PC-9 (cell line): ENCODE measurements around the gene DST. TPM values are rescaled to one million over a fixed set of nuclear protein-coding genes. Genes with fewer than 3 reads are reported as not detected.
A peak's percentile ranks its signal among the peaks of the same experiment; 100 is the strongest.

Source experiments
- BruUV-seq: library from RNA; stranded (reverse); fragments of 400-500 nt; replicated peaks from 2 replicates; lab custom pipeline; 2021; lab: Mats Ljungman, UMichigan
- CTCF ChIA-PET: fragments of 300-600 bp; sonication (Branson Sonifier 250); formaldehyde crosslinking; loops from one replicate; lab custom pipeline; 2022; ENCODE audit warnings: antibody characterized with exemption; lab: Charles Lee
- POLR2A ChIA-PET: fragments of 300-600 bp; sonication (Branson Sonifier 250); formaldehyde crosslinking; loops from one replicate; lab custom pipeline; 2022; ENCODE audit warnings: antibody characterized with exemption; ENCODE audit not compliant: unreplicated experiment; lab: Charles Lee
- DNase-seq, 2 experiments: peaks; one replicate each; pipeline versions ENCODE4 v3.0.0 to v3.0.0-alpha.2; 2015 to 2022; ENCODE audit warnings: mixed read lengths in 1 of 2
- H2AFZ ChIP-seq: fragments of 200-600 bp; sonication (generic); 2 replicates; pipeline ENCODE4 v1.8.1; 2017; ENCODE audit warnings: antibody characterized with exemption
- H3F3A ChIP-seq: fragments of 200-600 bp; sonication (generic); 2 replicates; pipeline ENCODE4 v1.8.1; 2017; ENCODE audit warnings: antibody characterized with exemption, mild to moderate bottlenecking, low read depth; ENCODE audit not compliant: insufficient read depth
- H3K27ac ChIP-seq: fragments of 200-600 bp; sonication (generic); 2 replicates; pipeline ENCODE4 v1.6.1; 2016; ENCODE audit warnings: mixed run types
- H3K27me3 ChIP-seq: fragments of 200-600 bp; sonication (generic); 2 replicates; pipeline ENCODE4 v1.6.1; 2016; ENCODE audit warnings: low read depth, mixed run types; ENCODE audit not compliant: insufficient read depth
- H3K36me3 ChIP-seq: fragments of 200-600 bp; sonication (generic); 2 replicates; pipeline ENCODE4 v1.6.1; 2016; ENCODE audit warnings: low read depth, mixed run types
- H3K4me1 ChIP-seq: fragments of 200-600 bp; sonication (generic); replicated peaks from 2 replicates; pipeline ENCODE4 v1.6.1; 2016; ENCODE audit warnings: mixed run types; ENCODE audit not compliant: insufficient read depth
- H3K4me2 ChIP-seq: fragments of 200-600 bp; sonication (generic); 2 replicates; pipeline ENCODE4 v1.6.1; 2017; ENCODE audit warnings: mixed run types
- H3K4me3 ChIP-seq: fragments of 200-600 bp; sonication (generic); 2 replicates; pipeline ENCODE4 v1.6.1; 2016; ENCODE audit warnings: mixed run types
- H3K79me2 ChIP-seq: fragments of 200-600 bp; sonication (generic); 2 replicates; pipeline ENCODE4 v1.6.1; 2017; ENCODE audit warnings: low read depth, mixed run types
- H3K9me2 ChIP-seq: fragments of 200-600 bp; sonication (generic); 2 replicates; pipeline ENCODE4 v1.8.1; 2017; ENCODE audit warnings: mild to moderate bottlenecking; ENCODE audit not compliant: insufficient read depth
- H3K9me3 ChIP-seq: fragments of 200-600 bp; sonication (generic); 2 replicates; pipeline ENCODE4 v1.8.1; 2016; ENCODE audit warnings: low read depth; ENCODE audit not compliant: insufficient read depth
- H4K20me1 ChIP-seq: fragments of 200-600 bp; sonication (generic); 2 replicates; pipeline ENCODE4 v1.8.1; 2017; ENCODE audit not compliant: insufficient read depth
- CTCF ChIP-seq: fragments of 200-600 bp; sonication (generic); conservative IDR thresholded peaks from 2 replicates; pipeline ENCODE4 v1.6.1; 2017; ENCODE audit warnings: mixed run types, antibody characterized with exemption, mild to moderate bottlenecking, moderate library complexity
- EZH2 ChIP-seq: fragments of 200-600 bp; sonication (generic); IDR thresholded peaks from 2 replicates; pipeline ENCODE4 v1.8.0; 2017; ENCODE audit warnings: antibody characterized with exemption, low read depth
- intact Hi-C: fragments of 100-400 bp; cut with micrococcal nuclease; formaldehyde crosslinking; loops from one replicate; pipeline ENCODE4 v1.10.0; 2022; ENCODE audit not compliant: unreplicated experiment
- total RNA-seq: library from RNA; stranded (reverse); gene quantifications from 2 replicates; pipeline ENCODE4 v1.2.3, GENCODE V29; 2021

The DST gene
- total RNA-seq, 1 experiment from 2014 or later = 217 TPM

GRCh38 chr6:56638760-56639159 lies 3.9 kb downstream of the DST start:
- Histone ChIP-seq H3K27me3 (no peaks in the 10 kb centered on the region), H4K20me1 (no peaks in the 10 kb centered on the region), H3K4me1 (peaks cover 11% of the 10 kb centered on the region; the same call in 1 of the 2 replicates), H3K9me2 (no peaks in the 10 kb centered on the region), H3K27ac (no peak overlapping the region; the same call in 1 of the 2 replicates), H3K4me3 (no peak overlapping the region), H3F3A (peaks cover 18% of the 10 kb centered on the region; the same call in 1 of the 2 replicates), H3K36me3 (peaks cover 40% of the 10 kb centered on the region), H3K9me3 (no peaks in the 10 kb centered on the region), H2AFZ (no peak overlapping the region), H3K4me2 (no peak overlapping the region), H3K79me2 (no peaks in the 10 kb centered on the region)
- no TSS peak for BruUV-seq
- intact Hi-C loops = loop anchor here (2.0 to 10.0 kb wide), 4 partner anchors 54 to 676 kb away; partner anchors contain the start of gene PRIM2
- TF ChIP-seq EZH2 (no peak), CTCF (no peak)
- CTCF ChIA-PET = interaction anchor here (2.0 kb wide), 1 partner anchor 119 kb away, joined by 7 read pairs; no protein-coding TSS in a partner anchor
- no peak for DNase-seq
- POLR2A ChIA-PET = no interaction called here

- ChIA-PET CTCF (interaction anchor here (1.3 to 2.0 kb wide), 2 partner anchors 55 to 120 kb away, joined by 6 to 7 read pairs; no protein-coding TSS in a partner anchor), POLR2A (interaction anchor here (0.7 kb wide), 1 partner anchor 53 kb away, joined by 3 read pairs; no protein-coding TSS in a partner anchor)
- Histone ChIP-seq H3K4me1 (peaks cover 2% of the 10 kb centered on the region; the same call in 1 of the 2 replicates), H3K9me3 (no peaks in the 10 kb centered on the region), H3K36me3 (peaks cover 46% of the 10 kb centered on the region), H2AFZ (no peak overlapping the region), H3F3A (peaks cover 10% of the 10 kb centered on the region), H3K27ac (no peak overlapping the region), H3K4me2 (no peak overlapping the region), H3K9me2 (no peaks in the 10 kb centered on the region), H3K79me2 (no peaks in the 10 kb centered on the region), H3K27me3 (no peaks in the 10 kb centered on the region), H3K4me3 (no peak overlapping the region), H4K20me1 (no peaks in the 10 kb centered on the region)
- intact Hi-C loops = loop anchor here (2.0 to 10.0 kb wide), 4 partner anchors 55 to 677 kb away; partner anchors contain the start of gene PRIM2
- no TSS peak for BruUV-seq
- peak; percentile 79 for TF ChIP-seq CTCF
- no peak for TF ChIP-seq EZH2
- peak in 1 of 2 experiments; percentile 44 for DNase-seq
Measured at GRCh38 chr6:56637640-56638039, 5.0 kb downstream of the DST start.

GRCh38 chr6:56628105-56628504 lies 14.6 kb downstream of the DST start:
- peaks cover 51% of the 10 kb centered on the region for H3K36me3 ChIP-seq
- CTCF ChIA-PET = interaction anchor here (0.6 kb wide), 1 partner anchor 423 kb away, joined by 3 read pairs; no protein-coding TSS in a partner anchor
- no peak overlapping the region for H3K4me2 ChIP-seq
- BruUV-seq = no TSS peak
- H3K9me2 ChIP-seq = no peaks in the 10 kb centered on the region
- intact Hi-C loops = no loop called here
- H3K4me1 ChIP-seq = no peaks in the 10 kb centered on the region
- H3K79me2 ChIP-seq = no peaks in the 10 kb centered on the region
- POLR2A ChIA-PET = no interaction called here
- H2AFZ ChIP-seq = no peak overlapping the region
- H3K27me3 ChIP-seq = no peaks in the 10 kb centered on the region
- H3F3A ChIP-seq = peaks cover 4% of the 10 kb centered on the region; the same call in 1 of the 2 replicates
- DNase-seq = no peak
- H3K4me3 ChIP-seq = no peak overlapping the region
- H3K9me3 ChIP-seq = no peaks in the 10 kb centered on the region
- no peak overlapping the region for H3K27ac ChIP-seq
- no peaks in the 10 kb centered on the region for H4K20me1 ChIP-seq
- TF ChIP-seq CTCF = no peak
